ENCODE results near the gene TGFB1. TPM values are rescaled to one million over a fixed set of nuclear protein-coding genes. Genes with fewer than 3 reads are reported as not detected.

TGFB1 gene
- polyA plus RNA-seq, 1 of the 3 experiments (the other 2 are of a cell fraction): 25.5 TPM

DNA sequence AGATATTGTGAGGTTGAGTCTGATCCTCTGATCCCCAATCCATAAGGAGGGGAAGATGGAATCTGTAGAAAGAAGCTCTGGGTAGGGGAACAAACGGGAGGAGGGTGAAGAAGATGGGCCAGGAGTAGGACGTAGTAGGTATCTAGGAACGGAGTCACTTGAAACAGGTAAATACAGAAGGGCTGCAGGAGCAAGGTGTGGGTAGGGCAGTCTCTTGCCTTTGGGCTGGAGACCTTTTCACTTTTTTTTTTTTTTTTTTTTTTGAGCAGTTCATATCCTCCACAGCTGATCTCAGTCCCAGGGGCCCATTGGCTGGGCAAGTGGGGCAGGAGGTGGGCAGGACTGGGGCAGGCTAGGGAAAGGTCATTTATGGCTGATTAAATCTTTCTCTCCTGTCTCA lies 45.4 kb upstream of the TGFB1 start:
- Histone ChIP-seq H3K27me3 (ENCODE audit: insufficient read depth) (no peaks in the 10 kb centered on the region), H3K36me3 (replicated peaks in 1 of 2; ENCODE audit: control insufficient read depth in 1 of 2, insufficient read depth in 2 of 2, low read length in 1 of 2) (no peaks in the 10 kb centered on the region), H3F3A (replicated peaks; ENCODE audit: insufficient read depth) (no peaks in the 10 kb centered on the region), H3K9me2 (no peaks in the 10 kb centered on the region), H3K4me1 (ENCODE audit: control insufficient read depth in 1 of 2, insufficient read depth in 2 of 2, low read depth in 1 of 2, low read length in 1 of 2) (peaks cover 5 to 14% of the 10 kb centered on the region in 2 experiments; a peak in 2 of 4 replicates), H3K9ac (peak overlapping the region; percentile 95; the same call in 1 of the 2 replicates), H3K27ac (ENCODE audit: low read depth in 2 of 2, low read length in 1 of 2) (no peak overlapping the region), H3K9me3 (no peaks in the 10 kb centered on the region), H3K4me3 (ENCODE audit: low read depth in 2 of 2, low read length in 1 of 2) (peak overlapping the region; percentile 79 to 91; a peak in 1 of 4 replicates), H2AFZ (ENCODE audit: low read depth) (no peak overlapping the region), H4K20me1 (ENCODE audit: insufficient read depth) (no peaks in the 10 kb centered on the region), H3K79me2 (ENCODE audit: insufficient read depth) (peaks cover 46% of the 10 kb centered on the region), H3K4me2 (peak overlapping the region; percentile 99)
- WGBS (ENCODE audit: low lambda C conversion rate): 75% methylated on average over 3 of the region's 3 CpGs
- no peak for DNase-seq
- TF ChIP-seq, protein P1, sequence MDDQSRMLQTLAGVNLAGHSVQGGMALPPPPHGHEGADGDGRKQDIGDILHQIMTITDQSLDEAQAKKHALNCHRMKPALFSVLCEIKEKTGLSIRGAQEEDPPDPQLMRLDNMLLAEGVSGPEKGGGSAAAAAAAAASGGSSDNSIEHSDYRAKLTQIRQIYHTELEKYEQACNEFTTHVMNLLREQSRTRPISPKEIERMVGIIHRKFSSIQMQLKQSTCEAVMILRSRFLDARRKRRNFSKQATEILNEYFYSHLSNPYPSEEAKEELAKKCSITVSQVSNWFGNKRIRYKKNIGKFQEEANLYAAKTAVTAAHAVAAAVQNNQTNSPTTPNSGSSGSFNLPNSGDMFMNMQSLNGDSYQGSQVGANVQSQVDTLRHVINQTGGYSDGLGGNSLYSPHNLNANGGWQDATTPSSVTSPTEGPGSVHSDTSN (IDR thresholded peaks at IDR 0.05): no peak
- TF ChIP-seq NRF1 (IDR thresholded peaks at IDR 0.05; ENCODE audit: low read depth, low read length) (no peak), NFIC (IDR thresholded peaks at IDR 0.05; ENCODE audit: borderline replicate concordance) (no peak), TEAD4 (IDR thresholded peaks at IDR 0.05; ENCODE audit: borderline replicate concordance, insufficient read depth) (no peak), MXI1 (IDR thresholded peaks at IDR 0.05; ENCODE audit: low read depth, low read length) (no peak), ELF1 (IDR thresholded peaks at IDR 0.05) (no peak), EP300 (IDR thresholded peaks at IDR 0.05; ENCODE audit: borderline replicate concordance in 1 of 2, low read depth in 1 of 2, low read length in 1 of 2) (no peak)
- TF ChIP-seq, protein P2, sequence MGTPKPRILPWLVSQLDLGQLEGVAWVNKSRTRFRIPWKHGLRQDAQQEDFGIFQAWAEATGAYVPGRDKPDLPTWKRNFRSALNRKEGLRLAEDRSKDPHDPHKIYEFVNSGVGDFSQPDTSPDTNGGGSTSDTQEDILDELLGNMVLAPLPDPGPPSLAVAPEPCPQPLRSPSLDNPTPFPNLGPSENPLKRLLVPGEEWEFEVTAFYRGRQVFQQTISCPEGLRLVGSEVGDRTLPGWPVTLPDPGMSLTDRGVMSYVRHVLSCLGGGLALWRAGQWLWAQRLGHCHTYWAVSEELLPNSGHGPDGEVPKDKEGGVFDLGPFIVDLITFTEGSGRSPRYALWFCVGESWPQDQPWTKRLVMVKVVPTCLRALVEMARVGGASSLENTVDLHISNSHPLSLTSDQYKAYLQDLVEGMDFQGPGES (IDR thresholded peaks at IDR 0.05; ENCODE audit: low read depth, low read length): no peak
- TF ChIP-seq, protein P3, sequence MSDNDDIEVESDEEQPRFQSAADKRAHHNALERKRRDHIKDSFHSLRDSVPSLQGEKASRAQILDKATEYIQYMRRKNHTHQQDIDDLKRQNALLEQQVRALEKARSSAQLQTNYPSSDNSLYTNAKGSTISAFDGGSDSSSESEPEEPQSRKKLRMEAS (IDR thresholded peaks at IDR 0.05; ENCODE audit: low read depth): no peak
- TF ChIP-seq, protein P4, sequence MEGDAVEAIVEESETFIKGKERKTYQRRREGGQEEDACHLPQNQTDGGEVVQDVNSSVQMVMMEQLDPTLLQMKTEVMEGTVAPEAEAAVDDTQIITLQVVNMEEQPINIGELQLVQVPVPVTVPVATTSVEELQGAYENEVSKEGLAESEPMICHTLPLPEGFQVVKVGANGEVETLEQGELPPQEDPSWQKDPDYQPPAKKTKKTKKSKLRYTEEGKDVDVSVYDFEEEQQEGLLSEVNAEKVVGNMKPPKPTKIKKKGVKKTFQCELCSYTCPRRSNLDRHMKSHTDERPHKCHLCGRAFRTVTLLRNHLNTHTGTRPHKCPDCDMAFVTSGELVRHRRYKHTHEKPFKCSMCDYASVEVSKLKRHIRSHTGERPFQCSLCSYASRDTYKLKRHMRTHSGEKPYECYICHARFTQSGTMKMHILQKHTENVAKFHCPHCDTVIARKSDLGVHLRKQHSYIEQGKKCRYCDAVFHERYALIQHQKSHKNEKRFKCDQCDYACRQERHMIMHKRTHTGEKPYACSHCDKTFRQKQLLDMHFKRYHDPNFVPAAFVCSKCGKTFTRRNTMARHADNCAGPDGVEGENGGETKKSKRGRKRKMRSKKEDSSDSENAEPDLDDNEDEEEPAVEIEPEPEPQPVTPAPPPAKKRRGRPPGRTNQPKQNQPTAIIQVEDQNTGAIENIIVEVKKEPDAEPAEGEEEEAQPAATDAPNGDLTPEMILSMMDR (IDR thresholded peaks at IDR 0.05): no peak
- ChIA-PET POLR2A (interaction anchor here (0.6 kb wide), 1 partner anchor 26 kb away, joined by 3 read pairs; no protein-coding TSS in a partner anchor), CTCF (no interaction called here)

DNA sequence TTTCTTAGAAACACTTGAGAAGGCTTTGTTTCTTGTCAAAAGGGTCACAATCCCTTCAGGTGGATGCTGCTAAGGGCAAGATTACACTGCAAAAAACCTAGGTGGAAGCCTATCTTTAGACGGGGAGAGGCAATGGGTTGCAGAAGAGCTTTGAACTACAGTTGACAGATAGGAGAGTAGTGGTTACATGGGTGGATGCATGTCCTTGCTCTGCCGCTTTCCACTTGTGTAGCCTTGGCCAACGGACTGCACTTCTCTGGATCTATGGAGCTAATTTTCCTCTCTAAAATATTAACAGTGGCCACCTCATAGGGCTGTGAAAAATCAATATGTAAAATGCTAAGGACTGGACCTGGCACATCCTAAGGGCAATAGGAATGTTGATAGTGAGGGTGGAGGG lies 44.9 kb upstream of the TGFB1 start:
- 58% methylated on average over 3 of the region's 3 CpGs for WGBS (ENCODE audit: low lambda C conversion rate)
- H3K4me2 ChIP-seq: peak overlapping the region; percentile 99
- H3F3A ChIP-seq (replicated peaks; ENCODE audit: insufficient read depth): no peaks in the 10 kb centered on the region
- H3K79me2 ChIP-seq (ENCODE audit: insufficient read depth): peaks cover 48% of the 10 kb centered on the region
- POLR2A ChIA-PET: no interaction called here
- H2AFZ ChIP-seq (ENCODE audit: low read depth): no peak overlapping the region
- peak overlapping the region; percentile 95 for H3K9ac ChIP-seq
- peaks cover 5 to 14% of the 10 kb centered on the region in 2 experiments; a peak in 2 of 4 replicates for H3K4me1 ChIP-seq (ENCODE audit: control insufficient read depth in 1 of 2, insufficient read depth in 2 of 2, low read depth in 1 of 2, low read length in 1 of 2)
- no peak for DNase-seq
- H3K9me3 ChIP-seq: no peaks in the 10 kb centered on the region
- H3K27me3 ChIP-seq (ENCODE audit: insufficient read depth): no peaks in the 10 kb centered on the region
- H4K20me1 ChIP-seq (ENCODE audit: insufficient read depth): no peaks in the 10 kb centered on the region
- H3K9me2 ChIP-seq: no peaks in the 10 kb centered on the region
- no peak overlapping the region for H3K27ac ChIP-seq (ENCODE audit: low read depth in 2 of 2, low read length in 1 of 2)
- peak overlapping the region; percentile 79 to 91 for H3K4me3 ChIP-seq (ENCODE audit: low read depth in 2 of 2, low read length in 1 of 2)
- CTCF ChIA-PET: interaction anchor here (0.7 kb wide), 1 partner anchor 14 kb away, joined by 3 read pairs; no protein-coding TSS in a partner anchor
- H3K36me3 ChIP-seq (replicated peaks in 1 of 2; ENCODE audit: control insufficient read depth in 1 of 2, insufficient read depth in 2 of 2, low read length in 1 of 2): no peaks in the 10 kb centered on the region
- TF ChIP-seq GABPA (IDR thresholded peaks at IDR 0.05; ENCODE audit: low read depth): no peak
- TF ChIP-seq, protein P5, sequence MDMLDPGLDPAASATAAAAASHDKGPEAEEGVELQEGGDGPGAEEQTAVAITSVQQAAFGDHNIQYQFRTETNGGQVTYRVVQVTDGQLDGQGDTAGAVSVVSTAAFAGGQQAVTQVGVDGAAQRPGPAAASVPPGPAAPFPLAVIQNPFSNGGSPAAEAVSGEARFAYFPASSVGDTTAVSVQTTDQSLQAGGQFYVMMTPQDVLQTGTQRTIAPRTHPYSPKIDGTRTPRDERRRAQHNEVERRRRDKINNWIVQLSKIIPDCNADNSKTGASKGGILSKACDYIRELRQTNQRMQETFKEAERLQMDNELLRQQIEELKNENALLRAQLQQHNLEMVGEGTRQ (IDR thresholded peaks at IDR 0.05; ENCODE audit: borderline replicate concordance, low read depth, low read length): no peak
- TF ChIP-seq TEAD4 (IDR thresholded peaks at IDR 0.05; ENCODE audit: borderline replicate concordance, insufficient read depth): no peak
- TF ChIP-seq, protein P6, sequence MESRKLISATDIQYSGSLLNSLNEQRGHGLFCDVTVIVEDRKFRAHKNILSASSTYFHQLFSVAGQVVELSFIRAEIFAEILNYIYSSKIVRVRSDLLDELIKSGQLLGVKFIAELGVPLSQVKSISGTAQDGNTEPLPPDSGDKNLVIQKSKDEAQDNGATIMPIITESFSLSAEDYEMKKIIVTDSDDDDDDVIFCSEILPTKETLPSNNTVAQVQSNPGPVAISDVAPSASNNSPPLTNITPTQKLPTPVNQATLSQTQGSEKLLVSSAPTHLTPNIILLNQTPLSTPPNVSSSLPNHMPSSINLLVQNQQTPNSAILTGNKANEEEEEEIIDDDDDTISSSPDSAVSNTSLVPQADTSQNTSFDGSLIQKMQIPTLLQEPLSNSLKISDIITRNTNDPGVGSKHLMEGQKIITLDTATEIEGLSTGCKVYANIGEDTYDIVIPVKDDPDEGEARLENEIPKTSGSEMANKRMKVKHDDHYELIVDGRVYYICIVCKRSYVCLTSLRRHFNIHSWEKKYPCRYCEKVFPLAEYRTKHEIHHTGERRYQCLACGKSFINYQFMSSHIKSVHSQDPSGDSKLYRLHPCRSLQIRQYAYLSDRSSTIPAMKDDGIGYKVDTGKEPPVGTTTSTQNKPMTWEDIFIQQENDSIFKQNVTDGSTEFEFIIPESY (IDR thresholded peaks at IDR 0.05; ENCODE audit: borderline replicate concordance, low read depth): no peak
- TF ChIP-seq RAD21 (IDR thresholded peaks at IDR 0.05; ENCODE audit: low read length): no peak
- TF ChIP-seq FOSL2 (IDR thresholded peaks at IDR 0.05; ENCODE audit: borderline replicate concordance, low read depth): no peak
- TF ChIP-seq EZH2phosphoT487 (IDR thresholded peaks at IDR 0.05; ENCODE audit: borderline replicate concordance, low read depth): no peak
- no peak for TF ChIP-seq SMC3 (IDR thresholded peaks at IDR 0.05; ENCODE audit: low read depth, low read length)
- no peak for TF ChIP-seq NFIC (IDR thresholded peaks at IDR 0.05; ENCODE audit: borderline replicate concordance)
- TF ChIP-seq EP300 (IDR thresholded peaks at IDR 0.05; ENCODE audit: borderline replicate concordance in 1 of 2, low read depth in 1 of 2, low read length in 1 of 2): no peak

Measured in SK-N-SH (cell line).